ENCODE data around the gene CDH4.

Gene CDH4

DNA sequence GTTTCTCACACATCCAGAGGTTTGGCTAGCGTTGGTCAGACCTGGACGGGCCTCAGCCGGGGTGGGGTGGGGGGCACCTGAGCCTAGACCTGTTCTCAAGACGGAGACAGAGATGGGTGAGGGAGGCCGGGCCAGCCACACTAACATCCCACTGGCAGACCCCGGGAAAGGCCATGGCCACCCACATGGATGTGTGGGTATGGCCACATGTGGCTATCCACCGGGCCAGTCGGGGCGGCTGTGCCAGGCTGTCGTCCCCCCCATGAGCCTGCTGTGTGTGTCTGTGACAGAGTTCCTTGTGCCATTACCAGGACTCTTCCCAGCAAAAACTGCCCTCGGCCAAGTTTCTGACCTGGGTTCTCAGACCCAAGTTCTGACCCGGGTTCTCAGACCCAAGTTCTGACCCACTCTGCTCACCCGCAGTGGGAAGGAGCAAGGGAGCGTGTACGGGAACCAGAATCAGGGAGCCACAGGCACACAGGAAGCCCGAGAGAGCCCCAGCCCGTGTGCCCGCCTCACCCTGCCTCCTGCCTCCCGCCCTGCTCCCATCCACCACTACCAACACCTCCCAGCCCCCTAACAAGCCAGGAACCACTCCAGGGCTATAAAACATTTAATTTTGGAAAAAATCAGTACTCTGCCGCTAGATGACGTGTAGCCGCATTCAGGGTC, 558.1 kb downstream of the CDH4 start:
- no peak for DNase-seq
- in situ Hi-C loops (cut with HindIII; ENCODE audit: low pct_ligation_motif_present, low pct_unique_long_range_greater_than_20kb, low sequenced_read_pairs), result no loop called here

DNA sequence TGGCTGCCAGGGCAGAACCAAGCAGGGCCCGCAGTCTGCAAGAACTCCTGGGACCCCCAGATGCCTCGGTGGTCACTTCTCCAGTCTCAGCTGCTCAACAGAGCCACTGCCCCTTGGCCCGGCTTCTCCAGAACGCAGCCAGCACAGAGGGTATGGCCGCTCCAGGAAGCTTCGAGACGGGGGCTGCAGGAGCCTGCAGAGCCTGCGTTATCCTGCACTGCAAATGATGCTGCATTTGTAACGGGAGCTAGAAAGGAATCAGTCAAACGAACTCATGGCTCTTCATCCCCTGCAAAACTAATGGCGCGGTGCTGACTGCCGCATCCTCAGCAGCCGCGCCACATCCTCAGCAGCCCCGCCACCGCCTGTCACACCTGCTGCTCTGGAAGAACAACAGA, 558.7 kb downstream of the CDH4 start:
- in situ Hi-C loops (cut with HindIII; ENCODE audit: low pct_ligation_motif_present, low pct_unique_long_range_greater_than_20kb, low sequenced_read_pairs), result no loop called here
- DNase-seq, result no peak

DNA sequence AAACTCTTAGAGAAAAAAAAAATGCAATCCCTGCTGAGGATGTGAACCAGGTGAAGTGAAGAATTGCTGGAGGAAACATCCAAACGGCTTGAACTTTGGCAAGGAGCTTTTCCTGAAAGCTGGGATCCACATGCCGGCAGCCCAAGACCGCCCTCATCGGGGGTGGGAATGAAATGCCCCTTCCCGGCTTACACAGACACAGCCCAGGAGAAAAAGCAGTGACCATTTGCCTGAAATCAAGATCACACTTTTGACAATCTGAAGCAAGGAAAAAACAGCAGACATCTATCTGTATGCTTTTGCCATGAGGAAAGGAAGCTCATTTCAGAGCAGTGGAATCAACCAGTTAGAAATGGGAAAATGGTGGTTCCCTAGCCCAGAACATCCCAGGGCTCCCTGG, 559.1 kb downstream of the CDH4 start:
- DNase-seq, result no peak
- in situ Hi-C loops (cut with HindIII; ENCODE audit: low pct_ligation_motif_present, low pct_unique_long_range_greater_than_20kb, low sequenced_read_pairs), result no loop called here

DNA sequence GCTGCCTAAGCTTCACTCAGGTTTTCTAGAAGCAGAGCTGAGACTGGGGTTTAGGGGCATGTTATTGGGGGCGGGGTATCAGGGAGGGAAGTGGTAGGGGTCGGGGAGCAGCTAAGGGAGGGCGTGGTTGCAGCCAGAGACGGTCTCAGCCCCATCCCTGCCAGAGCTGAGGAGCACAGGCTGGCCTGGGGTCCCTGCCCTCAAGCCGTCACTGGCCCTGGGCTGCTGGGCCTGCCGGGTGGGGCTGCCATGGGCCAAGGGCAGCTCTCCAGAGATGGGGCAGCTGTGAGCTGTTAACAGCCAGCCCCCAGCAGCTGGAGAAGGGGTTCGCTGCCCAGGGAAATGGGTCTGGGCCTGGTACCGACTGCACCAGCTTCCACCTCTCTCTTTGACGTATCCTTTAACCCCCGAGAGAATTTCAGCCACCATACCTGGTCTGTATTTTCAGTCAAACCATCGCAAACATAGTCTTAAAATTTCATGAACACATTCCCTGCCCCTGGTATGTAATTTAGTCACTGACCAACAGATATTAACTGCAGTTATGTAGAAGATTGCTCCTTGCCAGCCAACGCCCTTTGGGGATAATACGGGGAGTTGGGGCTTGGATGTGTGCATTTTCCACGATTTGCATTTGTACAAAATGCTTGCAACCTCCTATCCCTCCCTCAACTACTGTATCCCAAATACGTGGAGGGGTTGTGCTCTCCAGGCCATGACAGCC, 560.2 kb downstream of the CDH4 start:
- in situ Hi-C loops (cut with HindIII; ENCODE audit: low pct_ligation_motif_present, low pct_unique_long_range_greater_than_20kb, low sequenced_read_pairs), result no loop called here
- no peak for DNase-seq

DNA sequence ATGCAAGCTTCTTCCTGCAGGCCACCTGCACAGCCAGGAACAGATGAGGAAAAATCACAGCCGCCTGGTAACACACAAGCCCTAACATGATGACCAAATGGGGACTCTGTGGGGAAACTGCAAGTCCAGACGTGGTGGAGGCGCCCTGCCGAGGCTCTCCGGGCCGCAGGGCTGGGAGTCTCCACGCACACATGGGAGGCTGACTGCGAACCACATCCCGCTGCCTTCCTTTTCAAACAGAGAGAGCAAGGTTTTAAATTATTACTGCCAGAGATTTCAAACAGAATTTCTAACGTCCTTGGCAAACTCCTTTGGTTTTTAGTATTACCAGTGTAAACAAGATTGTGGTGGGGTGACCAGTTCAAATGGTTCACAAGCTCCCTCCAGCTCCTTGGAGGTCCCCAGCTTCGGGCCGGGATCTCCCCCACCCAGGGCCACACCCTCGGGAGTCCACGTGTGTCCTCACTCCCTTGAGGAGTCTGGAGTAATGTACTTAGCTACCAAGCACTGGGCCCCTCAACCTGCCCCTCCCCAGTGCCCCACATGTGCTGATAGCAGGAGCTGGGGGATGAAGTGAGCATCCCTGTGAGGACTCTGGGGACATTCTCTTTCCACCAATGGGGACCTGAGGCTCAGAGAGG, 560.9 kb downstream of the CDH4 start:
- no peak for DNase-seq
- in situ Hi-C loops (cut with HindIII; ENCODE audit: low pct_ligation_motif_present, low pct_unique_long_range_greater_than_20kb, low sequenced_read_pairs), result no loop called here

DNA sequence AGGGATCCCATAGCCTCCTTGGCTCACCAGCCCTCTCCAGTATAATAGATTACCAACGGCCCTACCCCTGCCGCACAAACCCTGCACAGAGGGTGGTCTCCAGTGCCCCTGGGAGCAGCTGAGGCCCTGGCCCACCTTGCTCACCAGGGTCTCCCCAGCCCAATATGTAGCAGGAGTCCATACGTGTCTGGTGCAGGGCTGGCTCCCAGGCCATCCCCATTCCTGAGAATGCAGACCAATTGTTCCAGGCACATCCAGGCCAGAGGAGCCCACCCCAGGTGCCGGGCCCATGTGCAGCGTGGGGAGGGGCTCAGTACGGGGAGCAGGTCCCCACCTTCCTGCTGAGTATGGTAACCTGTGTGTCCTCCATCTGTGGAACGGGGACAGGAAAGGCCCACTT, 561.7 kb downstream of the CDH4 start:
- DNase-seq, result no peak

DNA sequence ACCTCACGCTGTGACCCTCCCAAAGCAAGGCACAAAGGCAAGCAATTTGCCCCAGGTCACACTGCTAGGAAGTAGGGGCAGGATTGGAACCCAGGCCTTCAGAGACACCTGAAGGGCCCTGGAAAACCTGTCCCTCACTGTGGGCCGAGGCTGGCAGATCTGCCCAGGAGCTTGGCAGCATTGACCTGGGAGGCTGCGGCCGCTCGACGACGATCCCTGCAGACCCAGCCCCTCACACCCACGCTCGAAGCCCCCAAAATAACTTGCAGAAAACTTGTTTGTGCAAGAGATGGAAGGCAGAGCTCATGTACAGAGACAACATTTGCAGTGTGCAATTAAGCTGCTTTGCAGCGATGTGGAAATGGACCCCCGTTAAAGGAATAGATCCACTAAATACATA, 562.2 kb downstream of the CDH4 start:
- in situ Hi-C loops (cut with HindIII; ENCODE audit: low pct_ligation_motif_present, low pct_unique_long_range_greater_than_20kb, low sequenced_read_pairs), result no loop called here
- no peak for DNase-seq

More for the DNA sequence above, 561.7 kb downstream of the CDH4 start:
- in situ Hi-C loops (cut with HindIII; ENCODE audit: low pct_ligation_motif_present, low pct_unique_long_range_greater_than_20kb, low sequenced_read_pairs), result no loop called here

DNA sequence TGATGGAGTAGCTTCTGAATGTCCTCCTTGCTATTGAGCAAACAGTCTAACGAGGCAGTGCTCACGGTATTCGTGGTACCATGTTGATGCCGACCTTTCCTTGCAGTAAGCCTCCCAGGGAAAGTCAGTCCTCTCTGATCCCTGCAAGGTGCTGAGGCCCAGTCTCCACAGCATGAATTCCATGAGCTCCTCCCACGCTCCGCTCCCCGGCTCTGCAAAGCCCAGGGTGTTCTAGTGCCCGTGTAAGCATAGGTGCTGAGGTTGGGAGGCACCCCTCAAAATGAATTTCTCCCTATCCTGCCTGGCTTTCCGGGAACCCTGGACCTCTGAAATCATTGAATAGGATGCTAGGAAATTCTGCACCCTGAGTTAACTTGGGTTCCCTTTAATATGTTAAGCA, 562.7 kb downstream of the CDH4 start:
- in situ Hi-C loops (cut with HindIII; ENCODE audit: low pct_ligation_motif_present, low pct_unique_long_range_greater_than_20kb, low sequenced_read_pairs), result no loop called here
- DNase-seq, result no peak

DNA sequence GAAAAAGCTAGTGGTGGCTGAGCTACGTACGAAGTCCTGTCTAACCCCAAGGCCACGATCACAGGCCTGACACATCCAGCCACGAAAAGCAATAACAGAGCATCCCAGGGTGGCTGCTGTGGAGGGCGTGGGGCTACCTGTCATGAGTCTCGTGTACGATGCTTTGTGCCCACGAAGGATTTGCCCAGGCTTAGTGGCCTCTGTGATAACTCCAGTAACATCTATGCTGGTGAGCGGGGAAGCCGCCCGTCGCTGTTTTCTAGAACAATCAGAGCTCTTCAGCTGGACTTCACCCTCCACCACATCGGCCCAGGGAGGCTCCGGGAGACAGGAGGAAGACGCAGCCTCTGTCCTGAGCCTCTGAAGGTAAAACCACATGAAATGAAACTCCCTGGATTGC, 563.1 kb downstream of the CDH4 start:
- DNase-seq, result no peak
- in situ Hi-C loops (cut with HindIII; ENCODE audit: low pct_ligation_motif_present, low pct_unique_long_range_greater_than_20kb, low sequenced_read_pairs), result no loop called here

DNA sequence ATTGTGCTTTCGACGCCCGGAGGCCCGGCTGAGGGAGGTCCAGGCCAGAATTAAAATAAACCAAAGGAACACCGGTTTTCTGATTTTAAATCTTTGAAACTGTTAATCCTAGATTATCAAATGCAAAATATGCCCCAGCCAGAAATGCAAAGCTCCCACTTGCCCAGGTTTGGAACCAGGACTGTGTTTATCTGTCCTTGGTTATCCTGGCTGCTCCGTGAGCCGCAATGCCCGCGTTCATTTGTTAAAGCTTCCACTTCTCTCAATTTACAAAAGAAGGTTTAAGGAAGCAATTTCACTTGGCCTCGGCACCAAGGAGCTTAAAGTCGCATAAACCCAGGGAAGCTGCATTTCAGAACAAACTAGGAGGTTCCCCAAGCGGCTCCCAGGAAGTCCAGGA, 563.6 kb downstream of the CDH4 start:
- no peak for DNase-seq
- in situ Hi-C loops (cut with HindIII; ENCODE audit: low pct_ligation_motif_present, low pct_unique_long_range_greater_than_20kb, low sequenced_read_pairs), result no loop called here

DNA sequence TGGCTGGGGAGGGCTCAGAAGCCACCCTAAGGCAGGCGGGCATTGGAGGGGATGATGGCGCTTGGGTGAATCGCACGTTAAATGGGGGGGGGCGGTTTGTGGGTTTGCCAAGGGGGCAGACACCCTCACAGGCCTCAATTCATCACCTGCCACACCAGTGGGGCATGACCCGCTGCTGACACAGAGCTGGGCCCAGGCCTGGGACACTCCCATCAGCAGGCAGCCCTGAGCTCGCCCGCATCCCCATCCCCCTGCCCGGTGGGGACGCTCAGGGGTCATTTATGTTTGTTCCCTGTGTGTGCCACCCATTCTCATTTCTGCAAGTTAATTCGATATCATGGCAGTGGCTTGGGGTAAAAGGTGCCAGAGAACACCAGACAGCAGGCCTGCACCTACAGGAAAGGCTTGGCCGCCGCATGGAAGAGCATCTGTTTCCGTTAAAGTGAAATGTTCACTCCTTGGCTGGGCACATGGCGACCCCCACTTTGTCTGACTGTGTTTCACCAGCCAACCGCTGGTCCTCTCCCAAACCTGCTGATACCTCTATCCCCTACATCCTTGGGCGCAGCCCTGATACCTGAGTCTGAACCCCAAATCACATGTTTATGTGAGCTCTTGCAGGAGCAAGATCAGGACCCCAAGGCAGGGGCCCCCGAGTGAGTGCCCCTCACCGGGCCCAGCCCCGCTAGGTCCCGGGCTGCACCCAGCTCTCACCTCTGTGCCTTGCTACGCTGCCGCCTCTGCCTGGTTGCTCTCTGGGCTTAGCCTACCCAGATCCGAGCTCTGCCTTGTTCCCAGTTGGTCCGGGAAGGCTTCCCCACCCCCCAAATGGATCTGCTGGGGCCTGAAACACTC, 564.8 kb downstream of the CDH4 start:
- in situ Hi-C loops (cut with HindIII; ENCODE audit: low pct_ligation_motif_present, low pct_unique_long_range_greater_than_20kb, low sequenced_read_pairs), result no loop called here
- no peak for DNase-seq

DNA sequence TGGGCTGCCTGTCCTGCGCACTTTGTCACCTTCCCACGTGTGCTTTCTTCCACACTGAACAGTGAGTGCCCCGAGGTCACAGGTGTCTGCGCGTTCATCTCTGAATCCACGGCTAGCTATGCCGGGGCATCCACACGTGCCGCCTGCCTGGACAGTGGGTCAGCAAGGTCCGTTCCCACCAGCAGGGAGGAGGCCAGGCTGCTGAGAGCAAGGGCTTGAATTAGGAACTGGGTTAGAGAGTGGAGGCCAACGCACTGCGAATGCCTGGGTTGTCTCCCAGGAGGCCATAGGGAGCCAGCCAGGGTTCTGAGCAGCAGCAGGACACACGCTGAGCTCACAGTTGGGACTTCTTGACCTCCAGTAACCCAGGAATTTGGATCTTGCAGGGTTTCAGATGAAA, 565.5 kb downstream of the CDH4 start:
- no peak for DNase-seq
- in situ Hi-C loops (cut with HindIII; ENCODE audit: low pct_ligation_motif_present, low pct_unique_long_range_greater_than_20kb, low sequenced_read_pairs), result no loop called here

DNA sequence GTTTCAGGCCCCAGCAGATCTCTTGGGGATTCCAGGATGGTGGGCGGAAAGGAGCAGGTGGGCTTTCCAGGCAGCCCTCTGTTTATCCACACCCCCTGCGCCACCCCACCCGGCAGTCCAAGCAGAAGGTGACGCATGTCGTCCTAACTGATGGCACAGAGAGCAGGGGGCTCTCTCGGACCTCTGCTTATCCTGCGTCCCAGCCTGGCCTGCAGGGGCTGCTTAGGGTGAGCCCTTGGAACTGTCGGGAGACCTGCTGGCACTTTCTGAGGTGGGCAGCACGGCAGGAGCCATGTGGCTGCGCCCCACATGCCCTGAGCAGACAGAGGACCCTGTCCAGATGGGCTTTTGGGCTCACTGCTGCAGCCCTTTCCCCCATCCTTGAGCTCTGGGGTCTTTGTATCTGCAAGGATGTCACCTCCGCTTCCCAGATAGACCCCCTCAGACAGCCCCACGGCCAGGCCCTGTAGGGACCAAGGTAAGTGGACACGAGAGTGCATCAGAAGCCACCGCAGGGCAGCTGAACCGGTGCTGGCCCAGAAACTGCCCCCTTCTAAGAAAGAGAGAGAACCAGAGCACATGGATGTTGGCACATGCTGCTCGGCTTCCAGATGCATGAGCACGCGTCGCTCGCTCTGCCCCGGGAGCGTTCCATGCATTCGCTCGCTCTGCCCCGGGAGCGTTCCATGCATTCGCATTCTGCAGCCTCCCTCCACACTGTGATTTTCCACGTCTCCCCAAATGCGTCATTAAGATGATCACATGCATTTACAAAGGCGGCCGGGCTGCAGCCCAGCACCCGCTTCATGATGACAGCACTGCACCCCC, 566.9 kb downstream of the CDH4 start:
- in situ Hi-C loops (cut with HindIII; ENCODE audit: low pct_ligation_motif_present, low pct_unique_long_range_greater_than_20kb, low sequenced_read_pairs), result no loop called here
- no peak for DNase-seq

DNA sequence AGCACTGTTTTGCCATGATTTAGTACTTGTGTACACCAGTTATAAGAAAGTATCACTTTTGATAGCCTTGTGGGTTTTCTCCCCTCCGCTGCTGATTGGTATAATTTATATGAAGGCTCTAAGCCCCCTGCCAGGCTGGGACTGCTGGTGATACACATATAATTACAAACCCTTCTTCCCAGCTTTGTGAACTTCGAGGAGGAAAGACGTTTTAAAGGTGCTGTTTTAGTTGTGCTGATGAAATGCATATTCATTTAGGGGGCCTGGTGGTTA, 567.4 kb downstream of the CDH4 start:
- DNase-seq, result no peak
- in situ Hi-C loops (cut with HindIII; ENCODE audit: low pct_ligation_motif_present, low pct_unique_long_range_greater_than_20kb, low sequenced_read_pairs), result no loop called here

DNA sequence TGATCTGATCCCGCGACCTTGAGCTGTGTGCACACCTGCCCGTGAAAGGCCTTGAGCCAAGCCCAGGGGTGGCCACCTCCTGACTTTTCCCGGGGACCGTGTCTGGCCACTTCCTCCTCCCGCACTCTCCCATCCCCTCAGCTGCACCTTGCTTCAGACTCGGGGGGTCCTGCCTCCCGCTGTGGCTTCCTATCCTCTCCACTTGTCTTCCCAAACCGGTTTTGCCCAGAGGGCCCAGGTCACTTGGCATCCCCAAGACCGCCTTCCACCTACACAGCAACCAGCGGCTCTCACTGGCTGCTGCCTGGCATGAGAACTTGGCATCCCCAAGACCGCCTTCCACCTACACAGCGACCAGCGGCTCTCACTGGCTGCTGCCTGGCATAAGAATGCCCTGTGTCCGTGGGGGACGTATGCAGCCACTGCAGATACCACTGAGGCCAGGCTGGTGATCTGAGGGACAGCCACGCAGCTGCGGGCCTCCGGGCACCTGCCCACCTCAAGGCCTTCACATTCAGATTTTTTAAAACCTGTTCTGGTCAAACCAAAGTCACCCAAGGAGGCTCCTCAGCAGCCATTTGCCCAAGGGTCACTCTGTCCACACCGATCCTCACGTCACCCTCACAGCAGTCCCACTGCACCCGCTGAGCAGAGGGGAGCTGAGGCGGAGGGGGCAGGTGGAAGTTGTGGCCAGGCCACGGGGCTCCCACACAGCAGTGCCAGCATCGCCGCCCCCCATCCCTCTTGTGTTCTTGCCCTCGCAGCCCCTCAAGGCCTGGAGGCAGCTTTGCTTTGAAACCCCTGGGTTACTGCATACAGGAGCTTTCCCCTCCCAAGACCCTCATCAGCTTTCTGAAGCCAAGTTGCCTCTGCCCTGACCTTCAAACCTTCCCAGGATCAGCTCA, 568.1 kb downstream of the CDH4 start:
- in situ Hi-C loops (cut with HindIII; ENCODE audit: low pct_ligation_motif_present, low pct_unique_long_range_greater_than_20kb, low sequenced_read_pairs), result no loop called here

DNA sequence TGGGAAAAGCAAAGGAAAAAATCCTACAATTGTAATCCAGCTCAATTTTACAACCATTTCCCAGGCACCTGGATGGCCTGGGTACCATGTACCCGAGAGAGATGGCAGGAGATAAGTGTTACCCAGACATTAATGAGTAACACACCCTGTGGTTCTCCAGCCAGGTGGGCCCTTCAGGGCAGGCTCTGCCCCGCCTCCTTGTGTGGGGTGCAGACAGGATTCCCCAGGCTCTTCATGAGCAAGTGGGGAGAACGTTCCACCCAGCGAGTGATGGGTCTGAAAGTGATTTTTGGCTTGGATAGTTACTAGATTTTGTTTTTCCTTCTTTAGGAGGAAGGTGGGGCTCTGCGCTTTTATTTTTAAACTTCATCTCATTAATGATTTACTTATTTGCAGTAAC, 569.7 kb downstream of the CDH4 start:
- no peak for DNase-seq
- in situ Hi-C loops (cut with HindIII; ENCODE audit: low pct_ligation_motif_present, low pct_unique_long_range_greater_than_20kb, low sequenced_read_pairs), result no loop called here

More for the DNA sequence above, 568.1 kb downstream of the CDH4 start:
- DNase-seq, result no peak

DNA sequence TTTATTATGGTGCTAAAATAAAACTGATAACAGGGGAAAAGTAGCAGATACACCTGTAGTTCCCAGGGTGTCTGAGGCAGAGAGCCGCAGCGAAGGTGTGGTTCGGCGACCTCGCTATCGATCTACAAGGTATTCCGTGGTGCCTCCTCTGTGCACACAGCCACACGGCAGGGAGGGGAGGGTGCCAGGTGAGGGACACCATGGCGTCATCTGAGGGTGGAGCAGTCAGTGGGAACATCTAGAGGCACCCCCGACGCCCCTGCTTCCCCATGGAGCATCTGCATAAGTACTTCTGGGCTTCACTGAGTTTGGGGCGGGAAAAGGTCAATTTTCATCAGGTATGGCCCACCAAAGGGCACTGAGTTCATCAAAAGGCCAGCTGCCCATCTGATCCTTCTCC, 570.3 kb downstream of the CDH4 start:
- DNase-seq, result no peak
- in situ Hi-C loops (cut with HindIII; ENCODE audit: low pct_ligation_motif_present, low pct_unique_long_range_greater_than_20kb, low sequenced_read_pairs), result no loop called here

DNA sequence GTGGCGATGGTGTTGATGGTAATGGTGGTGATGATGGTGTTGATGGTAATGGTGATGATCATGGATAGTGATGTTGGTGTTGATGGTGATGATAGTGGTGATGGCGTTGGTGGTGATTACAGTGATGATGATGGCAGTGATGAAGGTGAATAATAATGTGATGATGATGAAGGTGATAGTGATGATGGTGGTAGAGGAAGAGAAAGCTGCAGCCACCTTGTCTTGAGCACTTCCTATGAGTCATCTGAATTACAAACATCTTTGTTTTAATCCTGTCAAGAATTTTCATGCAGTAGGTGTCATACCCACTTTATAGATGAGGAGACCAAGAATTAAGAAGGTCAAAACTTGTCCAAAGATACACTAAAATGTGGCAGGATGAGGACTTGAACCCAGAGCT, 571.2 kb downstream of the CDH4 start:
- in situ Hi-C loops (cut with HindIII; ENCODE audit: low pct_ligation_motif_present, low pct_unique_long_range_greater_than_20kb, low sequenced_read_pairs), result no loop called here
- DNase-seq, result no peak

Measured in ACHN (cell line).